Upper lobe of left lung (tissue), 6 donors: Measurements from ENCODE around the gene CNTNAP3. TPM values are rescaled to one million over a fixed set of nuclear protein-coding genes. Genes with fewer than 3 reads are reported as not detected.
A peak's percentile ranks its signal among the peaks of the same experiment; 100 is the strongest.
"Not testable (repeated sequence)": the region's sequence is repeated elsewhere in the genome, so short reads cannot be mapped to it uniquely, and the experiment has no call there.

Experiments
- ATAC-seq, 2 donors: fragments of 200-7000 bp; cut with Tn5 transposase; one replicate each; pipeline ENCODE4 v1.9.1; 2022; ENCODE audit warnings: mild to moderate bottlenecking in 2 of 2, moderate library complexity in 2 of 2; ENCODE audit not compliant: low FRiP score in 2 of 2
- DNase-seq, 2 donors: peaks; one replicate each; pipeline ENCODE4 v3.0.0-alpha.2; 2019 to 2020
- H3K27ac ChIP-seq, 4 donors: fragments of 200-600 bp; sonication (generic); one replicate each; pipeline ENCODE4 v1.5.1; 2016 to 2019
- H3K27me3 ChIP-seq, 4 donors: fragments of 200-600 bp; sonication (generic); one replicate each; pipeline ENCODE4 v1.5.1; 2017 to 2019
- H3K36me3 ChIP-seq, 4 donors: fragments of 200-600 bp; sonication (generic); one replicate each; pipeline ENCODE4 v1.5.1; 2016 to 2019
- H3K4me1 ChIP-seq, 4 donors: fragments of 200-600 bp; sonication (generic); one replicate each; pipeline ENCODE4 v1.5.1; 2018 to 2019
- H3K4me3 ChIP-seq, 4 donors: fragments of 200-600 bp; sonication (generic); one replicate each; pipeline ENCODE4 v1.5.1; 2017 to 2019; ENCODE audit warnings: mild to moderate bottlenecking in 2 of 4, moderate library complexity in 1 of 4
- H3K9me3 ChIP-seq, 4 donors: fragments of 200-600 bp; sonication (generic); one replicate each; pipeline ENCODE4 v1.5.1; 2018 to 2019
- CTCF ChIP-seq, 6 experiments: fragments of 450-650 bp in 4 of 6; fragments of 200-600 bp in 2 of 6; sonication (generic) in 2 of 6; IDR thresholded peaks; one replicate each; pipeline ENCODE4 v1.5.1; 2016 to 2019; ENCODE audit warnings: antibody characterized with exemption in 6 of 6
- EP300 ChIP-seq, 4 donors: sonication (generic); formaldehyde crosslinking; IDR thresholded peaks; one replicate each; pipeline ENCODE4 v1.5.1; 2017; ENCODE audit warnings: antibody characterized with exemption in 4 of 4, control low read depth in 2 of 4
- POLR2A ChIP-seq, 4 donors: fragments of 450-650 bp; IDR thresholded peaks; one replicate each; pipeline ENCODE4 v1.5.1; 2016 to 2017; ENCODE audit warnings: antibody characterized with exemption in 4 of 4, mild to moderate bottlenecking in 2 of 4
- POLR2AphosphoS5 ChIP-seq, 2 donors: sonication (generic); formaldehyde crosslinking; IDR thresholded peaks; one replicate each; pipeline ENCODE4 v1.5.1; 2017; ENCODE audit warnings: antibody characterized with exemption in 2 of 2
- WGBS, 2 donors: methylation state at CpG; one replicate each; pipeline ENCODE4 v1.1.5; 2017 to 2018; 5-methylcytosine and 5-hydroxymethylcytosine counted together
- total RNA-seq, 6 donors: library from RNA; depleted of rRNA in 4 of 6; stranded (reverse); fragments of >200 nt in 4 of 6; gene quantifications; one replicate each; pipeline versions ENCODE4 v1.1.0 to v1.2.1, GENCODE V29; 2016 to 2021
- donor health status: DM: no; HTN: no; CAD: no; lungs with moderate emphysema.
- donor health status: DM: no; HTN: yes; CAD: no; lungs with severe emphysema.

Gene CNTNAP3
- total RNA-seq, 6 donors from 2014 or later: 5.4 to 20.6 (median 8.1) TPM

- not testable (repeated sequence) for H3K27me3 ChIP-seq, H3K27ac ChIP-seq, ATAC-seq, H3K4me3 ChIP-seq, H3K4me1 ChIP-seq, H3K9me3 ChIP-seq, DNase-seq, H3K36me3 ChIP-seq
- 36 to 50% methylated on average over 2 of the region's 2 CpGs for WGBS, 2 donors
Measured at GRCh38 chr9:39121401-39121800, 166.6 kb downstream of the CNTNAP3 start.

GRCh38 chr9:39111746-39112145 lies 176.2 kb downstream of the CNTNAP3 start:
- not testable (repeated sequence) for H3K4me1 ChIP-seq, H3K36me3 ChIP-seq, ATAC-seq, H3K27me3 ChIP-seq, H3K4me3 ChIP-seq, DNase-seq, H3K9me3 ChIP-seq, H3K27ac ChIP-seq

GRCh38 chr9:39108145-39108544 lies 179.8 kb downstream of the CNTNAP3 start:
- TF ChIP-seq EP300 (IDR thresholded peaks at IDR 0.05): no peak
- TF ChIP-seq CTCF (IDR thresholded peaks at IDR 0.05): no peak
- TF ChIP-seq POLR2AphosphoS5 (IDR thresholded peaks at IDR 0.05): no peak
- TF ChIP-seq POLR2A (IDR thresholded peaks at IDR 0.05): no peak
- H3K27ac ChIP-seq: no peak overlapping the region
- no peak overlapping the region for H3K4me3 ChIP-seq
- no peaks in the 10 kb centered on the region for H3K9me3 ChIP-seq
- no peaks in the 10 kb centered on the region for H3K4me1 ChIP-seq
- no peak for DNase-seq
- WGBS, 2 donors: 90 to 96% methylated on average over 9 of the region's 9 CpGs
- no peaks in the 10 kb centered on the region for H3K27me3 ChIP-seq
- H3K36me3 ChIP-seq: no peaks in the 10 kb centered on the region
- no peak for ATAC-seq

GRCh38 chr9:39097208-39097607 lies 190.8 kb downstream of the CNTNAP3 start:
- H3K4me1 ChIP-seq, H3K9me3 ChIP-seq, H3K4me3 ChIP-seq, ATAC-seq, H3K27me3 ChIP-seq, H3K27ac ChIP-seq, H3K36me3 ChIP-seq, DNase-seq: not testable (repeated sequence)
- WGBS, 2 donors: 87 to 91% methylated on average over 1 of the region's 1 CpG

- ATAC-seq, DNase-seq, H3K36me3 ChIP-seq, H3K4me3 ChIP-seq, H3K27me3 ChIP-seq, H3K4me1 ChIP-seq, H3K27ac ChIP-seq, H3K9me3 ChIP-seq: not testable (repeated sequence)
- whole genome bisulfite sequencing, 2 donors: 76 to 82% methylated on average over 5 of the region's 5 CpGs
Measured at GRCh38 chr9:39085311-39085710, 202.7 kb downstream of the CNTNAP3 start.

- DNase-seq, H3K4me1 ChIP-seq, H3K27me3 ChIP-seq, H3K27ac ChIP-seq, H3K36me3 ChIP-seq, H3K4me3 ChIP-seq, H3K9me3 ChIP-seq: not testable (repeated sequence)
- peak in 1 of 2 donors; percentile 27 for ATAC-seq
- WGBS, 2 donors: 69 to 75% methylated on average over 4 of the region's 4 CpGs
Measured at GRCh38 chr9:39082574-39082973, 205.4 kb downstream of the CNTNAP3 start.

GRCh38 chr9:39080081-39080480 lies 207.9 kb downstream of the CNTNAP3 start:
- H3K36me3 ChIP-seq, DNase-seq, H3K9me3 ChIP-seq, H3K27me3 ChIP-seq, H3K4me1 ChIP-seq, ATAC-seq, H3K27ac ChIP-seq, H3K4me3 ChIP-seq: not testable (repeated sequence)
- 79 to 88% methylated on average over 2 to 3 of the region's 3 CpGs for WGBS, 2 donors

- not testable (repeated sequence) for H3K27me3 ChIP-seq, H3K4me1 ChIP-seq, H3K9me3 ChIP-seq, H3K27ac ChIP-seq, H3K36me3 ChIP-seq
- WGBS, 2 donors: 11 to 14% methylated on average over 24 to 36 of the region's 49 CpGs
- ATAC-seq (peak; percentile 56 to 58), DNase-seq (peak; percentile 47 to 89)
- H3K4me3 ChIP-seq: peak overlapping the region in 1 of 4 donors; percentile 16
Measured at GRCh38 chr9:39078621-39079256, 209.2 kb downstream of the CNTNAP3 start.

- H3K4me1 ChIP-seq, H3K4me3 ChIP-seq, DNase-seq, H3K36me3 ChIP-seq, H3K27me3 ChIP-seq, H3K27ac ChIP-seq, H3K9me3 ChIP-seq: not testable (repeated sequence)
- peak; percentile 12 to 33 for ATAC-seq
- 82 to 83% methylated on average over 5 to 7 of the region's 8 CpGs for WGBS, 2 donors
Measured at GRCh38 chr9:39073537-39073936, 214.4 kb downstream of the CNTNAP3 start.

- ATAC-seq: peak; percentile 49 to 61
- not testable (repeated sequence) for H3K36me3 ChIP-seq, H3K27ac ChIP-seq, H3K9me3 ChIP-seq, H3K4me1 ChIP-seq, H3K4me3 ChIP-seq, H3K27me3 ChIP-seq, DNase-seq
- 82 to 83% methylated on average over 5 of the region's 5 CpGs for WGBS, 2 donors
Measured at GRCh38 chr9:39067683-39068082, 220.3 kb downstream of the CNTNAP3 start.

- not testable (repeated sequence) for H3K9me3 ChIP-seq, H3K27ac ChIP-seq, H3K36me3 ChIP-seq, DNase-seq, ATAC-seq, H3K4me3 ChIP-seq, H3K27me3 ChIP-seq, H3K4me1 ChIP-seq
- WGBS, 2 donors: 89% methylated on average over 5 of the region's 5 CpGs
Measured at GRCh38 chr9:39062966-39063365, 225.0 kb downstream of the CNTNAP3 start.

GRCh38 chr9:39054453-39054852 lies 233.5 kb downstream of the CNTNAP3 start:
- WGBS, 2 donors: 87 to 88% methylated on average over 4 to 8 of the region's 8 CpGs
- peak; percentile 22 to 47 for ATAC-seq
- H3K9me3 ChIP-seq, H3K27me3 ChIP-seq, H3K4me1 ChIP-seq, DNase-seq, H3K27ac ChIP-seq, H3K36me3 ChIP-seq, H3K4me3 ChIP-seq: not testable (repeated sequence)
